K562 (cell line): ENCODE data around the gene CELF4.

ENCODE experiments used
- KLF16 ChIP-seq: IDR thresholded peaks from 2 replicates; pipeline ENCODE4 v1.6.1; 2016; ENCODE audit warnings: antibody characterized with exemption
- POLR2AphosphoS2 ChIP-seq: IDR thresholded peaks from 2 replicates; pipeline ENCODE4 v1.6.1; 2012; ENCODE audit warnings: low read length, improper control_type of control experiment
- USF2 ChIP-seq: sonication (generic); formaldehyde crosslinking; IDR thresholded peaks from 2 replicates; pipeline ENCODE4 v1.5.0; 2020; ENCODE audit warnings: missing genetic modification reagents

GRCh38 chr18:37432436-37433195, 133.0 kb downstream of the CELF4 start:
- TF ChIP-seq POLR2AphosphoS2 (no peak), USF2 (CRISPR knock-in tag) (no peak; the same call in 1 of the 2 replicates), KLF16 (no peak)
